HAP-1 (cell line): Measurements from ENCODE around the gene USP14.
"Not testable (repeated sequence)": the region's sequence is repeated elsewhere in the genome, so short reads cannot be mapped to it uniquely, and the experiment has no call there.

Experiments
- DNase-seq, 2 experiments: peaks; one replicate each; pipeline ENCODE4 v3.0.0-alpha.2; 2016 to 2020; ENCODE audit warnings: low spot score in 2 of 2
- H3K27me3 ChIP-seq: fragments of 250-450 bp; sonication (Bioruptor Pico); 2 replicates; pipeline ENCODE4 v1.5.1; 2020; ENCODE audit warnings: low read depth, mild to moderate bottlenecking, moderate library complexity
- H3K36me3 ChIP-seq: fragments of 250-450 bp; sonication (Bioruptor Pico); replicated peaks from 2 replicates; pipeline ENCODE4 v1.5.1; 2020; ENCODE audit warnings: mild to moderate bottlenecking
- H3K4me1 ChIP-seq: fragments of 250-450 bp; sonication (Bioruptor Pico); 2 replicates; pipeline ENCODE4 v1.5.1; 2020; ENCODE audit warnings: mild to moderate bottlenecking
- H3K4me3 ChIP-seq: fragments of 250-450 bp; sonication (Bioruptor Pico); 2 replicates; pipeline ENCODE4 v1.5.1; 2020; ENCODE audit warnings: mild to moderate bottlenecking, moderate library complexity
- H3K9me3 ChIP-seq: fragments of 250-450 bp; sonication (Bioruptor Pico); 2 replicates; pipeline ENCODE4 v1.5.1; 2020; ENCODE audit warnings: mild to moderate bottlenecking, moderate library complexity
- in situ Hi-C: fragments of 300-500 bp; cut with MboI; formaldehyde crosslinking; loops from 3 replicates; pipeline ENCODE4 v1.14.3; 2020; ENCODE audit warnings: low sequenced_read_pairs, inconsistent platforms, mixed read lengths

Gene USP14

DNA sequence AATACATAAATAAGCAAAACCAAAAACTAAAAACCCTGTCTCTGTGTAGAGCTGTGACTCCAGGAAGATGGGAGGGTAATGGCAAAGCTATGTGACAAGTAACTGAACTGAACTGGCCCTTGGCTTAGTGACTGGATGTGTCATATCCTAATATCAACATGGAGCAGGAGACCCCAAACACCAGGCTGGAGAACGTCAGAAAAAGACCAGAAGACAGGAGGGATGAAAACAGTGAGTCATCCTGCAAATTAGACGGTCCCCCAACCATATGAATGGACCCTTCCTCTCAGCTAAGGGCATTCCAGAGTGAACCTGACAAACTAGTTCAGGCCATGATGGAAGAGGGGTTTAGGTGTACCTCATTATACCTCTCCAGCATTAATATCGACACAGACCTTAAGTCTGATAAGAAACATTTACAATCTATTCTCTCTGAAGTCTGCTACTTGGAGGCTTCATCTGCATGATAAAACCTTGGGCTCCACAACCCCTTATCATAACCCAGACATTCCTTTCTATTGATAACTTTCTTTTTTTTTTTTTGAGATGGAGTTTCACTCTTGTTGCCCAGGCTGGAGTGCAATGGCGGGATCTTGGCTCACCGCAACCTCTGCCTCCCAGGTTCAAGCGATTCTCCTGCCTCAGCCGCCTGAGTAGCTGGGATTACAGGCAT is 15.6 kb upstream of the USP14 start:
- H3K4me1 ChIP-seq, in situ Hi-C loops, DNase-seq, H3K27me3 ChIP-seq, H3K9me3 ChIP-seq, H3K36me3 ChIP-seq, H3K4me3 ChIP-seq: not testable (repeated sequence)

GRCh38 chr18:148841-149240 is 9.5 kb upstream of the USP14 start:
- no peak for DNase-seq
- Histone ChIP-seq H3K36me3 (no peaks in the 10 kb centered on the region), H3K9me3 (no peaks in the 10 kb centered on the region), H3K4me1 (no peaks in the 10 kb centered on the region), H3K27me3 (no peaks in the 10 kb centered on the region), H3K4me3 (no peak overlapping the region)
- in situ Hi-C loops, result no loop called here

DNA sequence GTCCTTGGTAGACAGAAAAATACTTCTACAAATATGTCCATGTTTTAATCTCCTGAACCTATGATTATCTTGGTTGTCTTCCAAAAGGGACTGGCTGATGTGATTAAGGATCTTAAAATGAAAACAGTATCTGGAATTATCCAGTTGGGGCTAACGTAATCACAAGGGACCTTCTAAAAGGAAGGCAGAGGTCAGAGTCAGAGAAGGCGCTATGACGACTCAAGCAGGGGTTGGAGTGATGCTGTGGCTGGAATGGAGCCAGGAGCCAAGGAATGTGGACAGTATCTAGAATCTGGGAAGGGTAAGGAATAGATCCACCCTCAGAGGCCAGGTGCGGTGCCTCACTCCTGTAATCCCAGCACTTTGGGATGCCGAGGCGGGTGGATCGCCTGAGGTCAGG is 4.2 kb upstream of the USP14 start:
- no peaks in the 10 kb centered on the region for H3K9me3 ChIP-seq
- no peaks in the 10 kb centered on the region for H3K27me3 ChIP-seq
- no peak for DNase-seq
- in situ Hi-C loops, result no loop called here
- H3K4me3 ChIP-seq, result no peak overlapping the region
- H3K4me1 ChIP-seq, result peaks cover 2% of the 10 kb centered on the region; the same call in 1 of the 2 replicates
- H3K36me3 ChIP-seq, result no peaks in the 10 kb centered on the region; the same call in 1 of the 2 replicates

GRCh38 chr18:155688-156087 is 2.7 kb upstream of the USP14 start:
- no peaks in the 10 kb centered on the region for H3K27me3 ChIP-seq
- no peak overlapping the region for H3K4me3 ChIP-seq
- no peak for DNase-seq
- in situ Hi-C loops, result no loop called here
- peaks cover 2% of the 10 kb centered on the region; the same call in 1 of the 2 replicates for H3K4me1 ChIP-seq
- no peaks in the 10 kb centered on the region; the same call in 1 of the 2 replicates for H3K36me3 ChIP-seq
- H3K9me3 ChIP-seq, result no peaks in the 10 kb centered on the region

DNA sequence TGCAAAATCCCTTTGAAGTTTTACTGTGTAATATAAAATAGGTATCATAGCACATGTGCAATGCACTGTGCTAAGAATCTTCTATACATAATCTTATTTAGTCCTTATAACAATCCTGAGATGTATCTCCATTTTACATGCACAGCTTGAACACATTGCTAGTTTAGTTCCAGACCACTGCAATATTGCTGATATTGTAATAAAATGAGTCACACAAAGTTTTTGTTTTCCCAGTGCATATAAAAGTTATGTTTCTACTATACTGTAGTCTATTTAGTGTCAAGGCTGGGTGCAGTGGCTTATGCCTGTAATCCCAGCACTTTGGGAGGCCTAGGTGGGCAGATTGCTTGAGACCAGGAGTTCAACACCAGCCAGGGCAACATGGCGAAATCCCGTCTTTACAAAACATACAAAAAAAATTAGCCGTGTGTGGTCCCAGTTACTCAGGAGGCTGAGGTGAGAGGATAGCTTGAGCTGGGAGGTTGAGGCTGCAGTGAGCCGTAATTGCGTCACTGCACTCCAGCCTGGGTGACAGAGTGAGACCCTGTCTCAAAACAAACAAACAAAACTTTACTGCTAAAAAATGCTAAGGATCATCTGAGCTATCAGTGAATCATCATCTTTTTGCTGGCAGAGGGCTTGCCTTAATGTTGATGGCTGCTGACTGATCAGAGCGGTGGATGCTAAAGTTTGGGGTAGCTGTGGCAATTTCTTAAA is 1.7 kb upstream of the USP14 start:
- in situ Hi-C loops, result no loop called here

GRCh38 chr18:159037-159652 is 788 bp downstream of the USP14 start:
- Histone ChIP-seq H3K9me3 (no peaks in the 10 kb centered on the region), H3K4me3 (peak overlapping the region; percentile 78), H3K36me3 (peaks cover 24% of the 10 kb centered on the region), H3K4me1 (peaks cover 11% of the 10 kb centered on the region), H3K27me3 (no peaks in the 10 kb centered on the region)
- peak; percentile 31 to 42 for DNase-seq
- in situ Hi-C loops, result no loop called here

More for the DNA sequence above, 1.7 kb upstream of the USP14 start:
- H3K27me3 ChIP-seq, result no peaks in the 10 kb centered on the region
- H3K4me1 ChIP-seq, result peaks cover 10% of the 10 kb centered on the region
- no peak overlapping the region for H3K4me3 ChIP-seq
- H3K9me3 ChIP-seq, result no peaks in the 10 kb centered on the region
- DNase-seq, result no peak
- H3K36me3 ChIP-seq, result peaks cover 6% of the 10 kb centered on the region

DNA sequence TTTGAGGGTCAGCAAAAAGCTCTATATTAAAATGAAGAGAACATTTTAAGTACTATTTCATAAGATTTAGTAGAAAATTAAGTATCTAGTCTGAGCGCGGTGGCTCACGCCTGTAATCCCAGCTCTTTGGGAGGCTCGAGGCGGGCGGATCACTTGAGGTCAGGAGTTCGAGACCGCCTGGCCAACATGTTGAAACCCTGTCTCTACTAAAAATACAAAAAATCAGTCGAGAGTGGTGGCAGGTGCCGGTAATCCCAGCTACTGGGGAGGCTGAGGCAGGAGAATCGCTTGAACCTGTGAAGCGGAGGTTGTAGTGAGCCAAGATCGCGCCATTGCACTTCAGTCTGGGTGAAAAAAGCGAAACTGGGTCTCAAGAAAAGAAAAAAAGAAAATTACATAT is 1.6 kb downstream of the USP14 start:
- Histone ChIP-seq H3K4me3 (peak overlapping the region; percentile 78), H3K4me1 (peaks cover 11% of the 10 kb centered on the region)
- in situ Hi-C loops, result no loop called here

GRCh38 chr18:160831-161570 is 2.6 kb downstream of the USP14 start:
- DNase-seq, result no peak
- no peaks in the 10 kb centered on the region for H3K9me3 ChIP-seq
- peaks cover 40% of the 10 kb centered on the region for H3K36me3 ChIP-seq
- peaks cover 11% of the 10 kb centered on the region for H3K4me1 ChIP-seq
- no peaks in the 10 kb centered on the region for H3K27me3 ChIP-seq
- in situ Hi-C loops, result no loop called here
- no peak overlapping the region for H3K4me3 ChIP-seq

More for the DNA sequence above, 1.6 kb downstream of the USP14 start:
- Histone ChIP-seq H3K9me3 (no peaks in the 10 kb centered on the region), H3K36me3 (peaks cover 32% of the 10 kb centered on the region), H3K27me3 (no peaks in the 10 kb centered on the region)
- no peak for DNase-seq

DNA sequence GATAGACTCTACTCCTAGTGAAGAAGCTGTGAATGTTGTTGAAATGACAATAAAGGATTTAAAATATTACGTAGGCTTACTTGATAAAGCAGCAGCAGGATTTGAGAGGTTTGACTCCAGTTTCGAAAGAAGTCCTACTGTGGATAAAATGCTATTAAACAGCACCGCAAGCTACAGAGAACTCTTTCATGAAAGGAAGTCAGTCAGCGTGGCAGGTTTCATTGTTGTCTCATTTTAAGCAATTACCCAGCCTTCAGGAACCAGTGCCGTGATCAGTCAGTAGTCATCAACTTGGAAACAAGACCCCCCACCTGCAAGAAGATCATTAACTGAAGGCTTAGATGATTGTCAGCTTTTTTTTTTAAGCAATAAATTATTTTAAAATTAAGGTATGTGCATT is 14.0 kb downstream of the USP14 start:
- Histone ChIP-seq H3K36me3 (peaks cover 48% of the 10 kb centered on the region), H3K4me1 (peaks cover 8% of the 10 kb centered on the region; the same call in 1 of the 2 replicates), H3K4me3 (no peak overlapping the region), H3K9me3 (no peaks in the 10 kb centered on the region), H3K27me3 (no peaks in the 10 kb centered on the region)
- in situ Hi-C loops, result no loop called here
- DNase-seq, result no peak

- in situ Hi-C loops, result no loop called here
- peaks cover 32% of the 10 kb centered on the region for H3K4me1 ChIP-seq
- no peak for DNase-seq
- H3K36me3 ChIP-seq, result peaks cover 21% of the 10 kb centered on the region
- no peaks in the 10 kb centered on the region for H3K27me3 ChIP-seq
- no peaks in the 10 kb centered on the region for H3K9me3 ChIP-seq
- no peak overlapping the region for H3K4me3 ChIP-seq
Observed at GRCh38 chr18:179499-179898, 21.1 kb downstream of the USP14 start.

- in situ Hi-C loops, result no loop called here
- Histone ChIP-seq H3K4me3 (no peak overlapping the region), H3K4me1 (peaks cover 24% of the 10 kb centered on the region), H3K9me3 (no peaks in the 10 kb centered on the region), H3K36me3 (peaks cover 21% of the 10 kb centered on the region), H3K27me3 (no peaks in the 10 kb centered on the region)
- peak in 1 of 2 experiments; percentile 73 for DNase-seq
Observed at GRCh38 chr18:181711-182110, 23.4 kb downstream of the USP14 start.

DNA sequence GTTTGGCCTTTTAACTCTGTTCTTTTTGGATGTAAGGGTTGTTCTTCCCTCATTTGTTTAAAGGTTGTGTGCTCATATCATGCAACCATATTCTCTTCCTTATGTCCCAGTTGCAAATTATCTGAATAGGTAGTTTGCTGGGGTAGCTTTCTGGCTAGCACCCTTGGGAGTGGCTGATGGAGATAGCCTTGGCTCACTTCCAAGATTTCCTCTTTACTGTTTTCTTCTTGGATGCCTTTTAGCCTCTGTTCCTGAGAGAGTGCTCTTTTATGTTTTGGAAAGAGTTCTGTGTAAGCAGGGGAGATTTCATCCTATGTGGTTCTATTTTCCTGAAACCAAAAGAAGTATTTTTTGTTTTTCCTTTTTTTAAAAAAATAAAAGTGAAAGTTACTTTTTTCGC is 25.4 kb downstream of the USP14 start:
- Histone ChIP-seq H3K4me3 (no peak overlapping the region), H3K36me3 (peaks cover 21% of the 10 kb centered on the region), H3K4me1 (peaks cover 24% of the 10 kb centered on the region), H3K9me3 (no peaks in the 10 kb centered on the region), H3K27me3 (no peaks in the 10 kb centered on the region)
- DNase-seq, result peak; percentile 31 to 32
- in situ Hi-C loops, result no loop called here

DNA sequence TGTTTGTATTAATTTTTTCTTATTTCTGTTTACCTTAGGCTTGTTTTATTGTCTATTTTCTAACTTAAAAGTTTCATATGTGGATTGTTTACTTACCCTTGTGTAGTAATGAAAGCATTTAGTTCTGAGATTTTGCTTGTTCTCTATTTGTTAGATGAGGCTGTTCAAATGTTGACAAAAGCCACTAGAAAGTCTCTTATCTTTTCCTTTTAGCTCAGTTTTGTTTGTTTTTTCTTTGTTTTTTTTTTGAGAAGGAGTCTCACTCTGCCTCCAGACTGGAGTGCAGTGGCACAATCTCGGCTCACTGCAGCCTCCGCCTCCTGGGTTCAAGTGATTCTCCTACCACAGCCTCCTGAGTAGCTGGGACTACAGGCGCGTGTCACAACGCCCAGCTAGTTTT is 30.9 kb downstream of the USP14 start:
- Histone ChIP-seq H3K4me3 (no peak overlapping the region), H3K36me3 (peaks cover 5% of the 10 kb centered on the region), H3K4me1 (peaks cover 20% of the 10 kb centered on the region), H3K9me3 (no peaks in the 10 kb centered on the region), H3K27me3 (no peaks in the 10 kb centered on the region)
- DNase-seq, result no peak
- in situ Hi-C loops, result no loop called here
